Stimulated activated CD4-positive, alpha-beta T cell treated with anti-CD3 and anti-CD28 coated beads, Interleukin-1b, Interleukin-23, amount 100 ng/mL, for 4 hours (primary cell): ENCODE results near the gene BPIFA2.

Experiments
- DNase-seq, 2 donors: peaks; one replicate each; pipeline ENCODE4 v3.0.0-alpha.2; 2020; ENCODE audit warnings: low read depth in 2 of 2

The BPIFA2 gene

GRCh38 chr20:33199026-33199425, 31.1 kb downstream of the BPIFA2 start:
- no peak for DNase-seq

GRCh38 chr20:33202451-33202850, 34.5 kb downstream of the BPIFA2 start:
- DNase-seq, result no peak

DNA sequence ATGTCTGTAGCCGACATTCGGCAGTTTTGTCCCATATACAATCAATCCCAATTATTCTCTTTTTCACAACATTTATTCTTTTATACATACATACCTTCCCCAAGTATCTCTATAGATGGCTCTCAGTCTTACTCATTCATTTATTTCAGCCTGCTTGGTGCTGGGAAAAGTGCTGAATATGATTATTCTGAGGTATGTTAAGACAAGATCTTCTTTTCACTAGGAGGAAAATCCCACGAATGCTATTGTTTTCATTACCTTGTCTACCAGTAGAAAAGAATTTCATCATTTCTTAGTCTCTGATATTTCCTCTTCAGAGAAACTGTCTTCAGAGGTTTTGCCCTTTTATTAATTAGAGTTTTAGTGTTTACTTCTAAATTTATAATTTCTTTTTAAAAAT, 35.5 kb downstream of the BPIFA2 start:
- DNase-seq, result no peak

DNA sequence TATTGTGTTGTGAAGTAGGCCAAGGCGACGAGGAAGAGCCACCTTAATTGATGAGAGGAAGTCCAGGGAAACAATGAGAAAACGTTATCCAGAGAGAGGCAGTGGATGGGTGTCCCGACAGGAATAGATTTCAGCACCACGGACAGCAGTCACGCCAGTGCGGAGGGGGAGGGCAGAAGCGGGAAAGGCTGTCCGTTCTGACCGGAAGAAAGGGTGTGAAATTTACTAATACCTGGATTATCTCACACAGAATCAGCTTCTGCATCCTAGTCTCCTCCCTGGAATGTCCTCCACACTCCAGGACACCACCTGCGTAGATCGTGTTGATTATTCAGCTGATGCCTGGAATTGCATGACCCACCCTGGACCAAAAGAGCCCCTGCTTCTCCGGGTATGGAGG, 41.8 kb downstream of the BPIFA2 start:
- peak in 1 of 2 donors; percentile 6 for DNase-seq

GRCh38 chr20:33210371-33210770, 42.4 kb downstream of the BPIFA2 start:
- no peak for DNase-seq

- DNase-seq, result no peak
These were observed 44.0 kb downstream of the BPIFA2 start for GRCh38 chr20:33211817-33212424.

DNA sequence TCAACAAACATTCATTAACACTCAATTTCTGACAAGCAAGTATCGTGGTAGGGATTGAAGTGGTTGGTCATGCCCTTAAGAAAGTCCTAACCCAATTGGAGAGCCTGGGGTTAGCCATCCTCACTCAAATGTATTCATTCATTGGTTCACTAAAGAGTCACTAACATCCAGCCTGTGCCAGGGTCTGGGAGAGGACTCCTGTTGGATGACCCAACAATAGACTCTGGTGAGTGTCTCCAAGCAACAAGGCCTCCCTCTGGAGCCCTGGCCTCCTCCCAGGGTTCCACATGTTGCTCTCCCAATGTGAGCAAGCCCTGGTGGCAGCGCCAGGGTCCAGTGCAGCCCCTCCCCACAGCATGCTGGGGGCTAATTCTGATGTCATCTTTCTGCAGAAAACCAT, 49.1 kb downstream of the BPIFA2 start, which contains the start of gene BPIFA3:
Gene BPIFA3 (plus strand): TSS at position 301 of the 400 bp plus-strand sequence. CDS start 185 bp downstream, outside the sequence.
- DNase-seq, result no peak

- no peak for DNase-seq
These were observed 56.4 kb downstream of the BPIFA2 start for GRCh38 chr20:33224399-33224798.

- DNase-seq, result no peak
These were observed 61.9 kb downstream of the BPIFA2 start for GRCh38 chr20:33229843-33230242.
